Stimulated activated CD4-positive, alpha-beta T cell treated with anti-CD3 and anti-CD28 coated beads, TNF-alpha, amount 100 ng/mL, for 1 hour (primary cell): Measurements from ENCODE around the gene ATP10A.
"Not testable (repeated sequence)": the region's sequence is repeated elsewhere in the genome, so short reads cannot be mapped to it uniquely, and the experiment has no call there.

Source experiments
- DNase-seq, 3 donors: peaks; one replicate each; pipeline ENCODE4 v3.0.0-alpha.2; 2020; ENCODE audit warnings: low read depth in 3 of 3, low spot score in 1 of 3

The ATP10A gene

GRCh38 chr15:25884370-25884769 lies 21.2 kb upstream of the ATP10A start:
- no peak for DNase-seq

DNA sequence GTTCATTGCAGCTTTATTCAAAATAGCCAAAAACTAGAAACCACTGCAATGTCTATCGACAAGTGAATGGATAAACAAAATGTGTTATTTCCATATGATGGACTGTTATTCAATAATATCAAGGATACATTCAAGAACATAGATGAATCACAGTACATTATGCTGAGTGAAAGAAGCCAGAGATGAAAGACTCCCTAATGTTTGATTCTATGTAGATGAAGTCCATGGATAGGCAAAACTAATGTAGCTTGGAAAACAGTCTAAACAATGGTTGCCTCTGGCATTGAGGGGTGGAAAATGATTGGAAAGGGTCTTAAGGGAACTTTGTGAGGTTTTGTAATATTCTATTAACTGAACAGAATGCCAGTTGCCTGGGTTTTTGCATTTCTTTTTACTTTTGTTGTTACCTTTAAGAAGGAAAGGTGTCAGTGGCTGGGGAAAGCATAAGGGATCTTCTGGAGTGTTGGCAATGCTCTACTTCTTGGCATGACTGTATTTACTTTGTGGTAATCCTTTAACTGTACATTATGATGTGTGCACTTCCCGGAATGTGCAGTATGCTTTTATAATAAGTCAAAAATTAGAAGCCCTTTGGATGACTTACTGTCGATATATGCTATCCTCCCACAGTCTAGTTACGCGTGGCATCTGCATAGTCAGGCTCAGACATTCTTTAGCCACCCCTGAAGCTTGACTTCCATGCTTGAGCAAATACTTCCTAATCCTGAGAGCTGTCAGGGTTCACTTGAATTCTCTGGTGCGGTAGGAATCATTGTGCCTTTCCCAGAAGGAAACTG lies 20.5 kb upstream of the ATP10A start:
- DNase-seq = no peak

GRCh38 chr15:25882466-25882865 lies 19.3 kb upstream of the ATP10A start:
- no peak for DNase-seq

DNA sequence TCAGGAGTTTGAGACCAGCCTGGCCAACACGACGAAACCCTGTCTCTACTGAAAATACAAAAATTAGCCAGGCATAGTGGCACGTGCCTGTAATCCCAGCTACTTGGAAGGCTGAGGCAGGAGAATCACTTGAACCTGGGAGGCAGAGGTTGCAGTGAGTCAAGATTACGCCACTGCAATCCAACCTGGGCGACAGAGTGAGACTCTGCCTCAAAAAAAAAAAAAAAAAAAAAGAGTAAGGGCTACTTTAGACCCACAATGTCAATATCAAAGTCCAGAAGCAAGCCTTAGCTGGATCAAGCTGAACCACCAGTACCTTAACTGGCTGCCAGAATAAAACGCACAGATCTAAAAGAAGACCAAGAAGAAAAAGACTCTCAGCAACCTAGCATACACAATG lies 17.8 kb upstream of the ATP10A start:
- not testable (repeated sequence) for DNase-seq

DNA sequence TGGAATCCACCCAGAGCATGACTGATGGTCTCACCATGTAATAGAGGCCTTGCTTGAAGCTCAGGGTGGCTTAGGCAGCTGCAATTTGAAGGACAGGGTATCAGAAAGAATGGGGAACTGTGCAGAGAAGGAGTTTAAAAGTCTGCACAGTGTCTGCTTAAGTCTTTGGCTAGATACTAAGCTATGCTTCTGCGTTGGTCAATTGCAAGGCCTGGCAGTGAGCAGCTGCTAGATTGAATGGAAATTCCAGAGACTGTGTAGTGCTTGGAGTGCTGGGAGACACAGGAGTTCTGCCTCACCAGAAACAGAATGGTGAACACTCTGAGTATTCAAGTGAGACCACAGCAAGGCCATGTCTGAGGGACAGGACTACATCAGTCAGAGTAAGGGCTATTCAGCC lies 17.3 kb upstream of the ATP10A start:
- no peak for DNase-seq

- DNase-seq = no peak
These were observed 16.3 kb upstream of the ATP10A start for GRCh38 chr15:25879438-25879837.

GRCh38 chr15:25877681-25878080 lies 14.6 kb upstream of the ATP10A start:
- DNase-seq = no peak

DNA sequence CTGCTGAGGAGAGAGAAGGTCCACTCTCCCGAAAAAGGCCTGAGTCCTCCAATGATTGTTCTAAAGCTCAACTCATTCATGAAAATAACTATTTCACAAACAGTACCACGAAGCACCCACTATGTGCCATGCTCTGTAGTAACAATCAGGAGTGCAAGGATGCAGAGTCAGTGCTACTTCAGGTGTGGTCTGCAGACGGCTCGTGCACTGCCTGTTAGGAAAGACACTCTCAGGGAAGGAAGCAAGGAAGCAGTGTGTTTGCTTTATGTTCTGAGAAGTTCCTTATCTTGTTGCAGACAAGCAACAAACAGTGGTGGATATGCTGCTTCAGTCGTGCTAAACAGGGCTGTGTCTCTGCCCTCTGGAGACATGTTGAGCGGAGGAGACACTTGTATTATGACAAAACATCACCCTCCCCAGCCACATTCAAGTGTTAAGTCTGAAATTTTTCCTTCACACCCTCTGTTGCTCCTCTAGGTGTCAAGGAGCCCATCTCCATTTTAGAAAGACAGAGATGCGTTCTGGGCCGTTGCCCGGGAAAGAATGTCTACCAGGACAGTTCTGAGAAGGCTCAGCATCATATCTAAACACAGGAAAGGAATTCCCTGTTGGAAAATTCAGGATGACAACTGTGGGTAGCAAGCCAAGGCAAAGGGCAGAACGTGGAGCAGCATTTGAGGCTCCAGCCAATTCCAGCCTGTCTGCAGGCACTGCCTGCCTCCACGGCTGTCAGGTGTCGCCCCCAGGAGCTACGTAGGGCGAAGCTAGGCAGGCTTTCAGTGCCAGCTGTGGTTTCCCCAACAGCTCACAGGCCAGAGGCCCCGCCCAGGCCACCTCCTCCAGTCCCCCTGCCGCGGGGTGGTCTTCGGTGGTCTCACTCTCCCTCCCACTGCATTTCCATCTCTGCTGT lies 13.4 kb upstream of the ATP10A start:
- DNase-seq = no peak

DNA sequence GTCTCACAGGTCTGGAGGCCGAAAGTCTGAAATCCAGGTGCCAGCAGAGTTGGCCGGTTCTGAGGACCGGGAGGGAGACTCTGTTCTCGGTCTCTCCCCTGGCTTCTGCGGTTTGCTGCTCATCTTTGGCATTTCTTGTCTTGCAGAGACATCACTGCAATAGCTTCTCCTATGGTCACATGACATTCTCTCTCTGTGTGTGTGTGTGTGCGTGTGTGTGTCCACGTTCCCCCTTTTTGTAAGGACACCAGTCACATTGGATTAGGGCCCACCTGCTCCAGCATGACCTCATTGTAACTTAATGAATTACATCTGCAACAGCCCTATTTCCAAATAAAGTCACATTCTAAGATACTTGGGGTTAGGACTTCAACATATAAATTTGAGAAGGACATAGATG lies 12.4 kb upstream of the ATP10A start:
- no peak for DNase-seq

- DNase-seq = no peak
These were observed 11.3 kb upstream of the ATP10A start for GRCh38 chr15:25874379-25874778.

GRCh38 chr15:25871403-25871802 lies 8.3 kb upstream of the ATP10A start:
- DNase-seq = no peak

DNA sequence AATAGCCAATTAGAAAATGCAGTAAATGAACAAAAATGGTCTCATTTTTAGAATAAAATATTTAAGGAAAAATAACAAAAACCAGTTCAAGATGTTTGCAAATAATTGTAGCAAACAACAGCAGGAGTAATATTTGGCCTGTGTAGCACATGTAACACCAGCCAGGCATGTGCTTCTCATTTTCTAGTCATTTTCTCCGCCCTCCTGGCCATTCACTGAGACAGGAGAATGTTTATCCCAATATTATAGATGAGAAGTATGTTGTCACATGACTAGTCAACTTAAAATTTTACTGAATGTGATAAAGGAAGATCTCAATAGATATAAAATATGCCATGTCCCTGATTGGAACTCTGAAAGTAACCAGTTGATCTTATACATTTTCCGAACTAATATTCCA lies 7.8 kb upstream of the ATP10A start:
- DNase-seq = no peak

DNA sequence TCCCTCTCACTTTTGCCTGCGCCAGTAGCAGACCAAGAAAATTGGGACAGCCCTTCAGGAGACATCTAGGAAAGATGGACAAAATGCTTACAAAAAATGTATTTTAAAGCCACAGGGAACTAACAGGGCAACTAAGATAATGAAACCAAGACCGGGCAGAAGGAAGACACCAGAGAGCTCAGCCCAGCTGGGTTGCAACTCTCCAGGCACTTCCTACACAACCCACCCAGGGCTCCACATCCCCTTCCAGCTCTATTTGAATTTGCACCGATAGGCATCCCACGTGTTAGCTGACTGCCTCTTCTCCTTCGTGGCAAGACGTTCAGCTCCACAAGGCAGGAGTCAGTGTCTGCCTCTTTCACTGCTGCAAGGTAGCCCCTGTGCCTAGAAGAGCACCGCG lies 6.6 kb upstream of the ATP10A start:
- no peak for DNase-seq

DNA sequence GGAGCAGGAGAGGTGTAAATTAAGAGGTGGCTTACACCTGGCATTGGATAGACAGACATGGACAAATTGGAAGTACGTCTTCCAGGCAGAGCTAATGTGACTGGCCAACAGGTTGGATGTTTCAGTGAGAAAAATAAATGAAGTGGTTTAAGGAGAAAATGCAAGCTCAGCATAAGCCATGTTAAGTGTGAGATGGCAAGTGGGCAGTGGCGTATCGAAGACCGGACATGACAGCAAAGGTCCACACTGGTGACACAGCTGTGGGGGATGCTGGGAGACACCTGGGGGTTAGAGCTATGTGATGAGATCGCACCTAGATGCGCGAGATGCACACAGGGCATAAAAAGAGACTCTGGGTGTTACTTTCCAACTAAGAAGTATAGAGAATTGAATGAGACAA lies 3.7 kb upstream of the ATP10A start:
- no peak for DNase-seq

- no peak for DNase-seq
These were observed 3.1 kb upstream of the ATP10A start for GRCh38 chr15:25866251-25866650.

DNA sequence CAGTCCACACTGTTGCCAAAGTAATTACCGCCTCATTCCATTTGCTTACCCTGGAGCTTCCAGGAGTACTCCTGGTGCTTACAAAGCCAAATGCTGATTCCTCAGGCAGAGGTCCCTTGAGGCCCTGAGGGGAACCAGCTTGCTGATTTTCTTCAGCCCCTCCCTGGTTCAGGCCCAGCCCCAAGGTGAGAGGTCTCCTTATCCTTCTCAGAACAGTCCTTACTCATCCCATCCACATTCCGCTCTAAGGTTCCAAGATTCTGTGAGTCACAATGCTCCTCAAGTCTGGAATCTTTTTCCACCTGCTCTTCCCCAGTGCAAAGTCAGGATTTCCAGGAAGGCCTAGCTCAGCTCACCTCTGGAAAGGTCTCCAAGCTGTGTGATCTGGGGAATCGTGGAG lies 1.8 kb upstream of the ATP10A start:
- no peak for DNase-seq

- DNase-seq = no peak
These were observed 947 bp upstream of the ATP10A start for GRCh38 chr15:25863968-25864580.

GRCh38 chr15:25862472-25863110 lies 536 bp downstream of the ATP10A start:
- peak in 1 of 3 donors; percentile 35 for DNase-seq

DNA sequence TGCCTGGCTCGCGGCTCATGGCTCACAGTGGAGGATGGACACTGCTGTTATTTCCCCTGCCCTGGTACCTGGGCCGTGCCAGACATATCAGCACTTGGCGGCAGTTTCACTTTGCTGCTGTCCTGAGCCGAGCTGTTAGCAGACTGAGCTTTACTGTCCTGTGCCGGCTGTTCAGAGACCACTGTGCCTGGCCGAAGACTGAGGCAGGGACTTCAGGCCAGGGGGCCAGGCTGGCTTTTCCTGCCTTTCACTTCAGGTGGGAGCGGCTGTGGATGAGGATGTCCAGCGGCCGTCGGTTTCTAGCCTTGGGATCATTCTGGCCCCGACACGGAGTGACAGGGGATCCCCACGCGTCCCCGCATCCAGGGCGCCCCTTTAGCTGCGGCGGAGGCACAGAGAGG lies 1.1 kb downstream of the ATP10A start:
- no peak for DNase-seq

GRCh38 chr15:25860885-25861866 lies 2.0 kb downstream of the ATP10A start:
- DNase-seq = no peak
